Measurements from ENCODE around the gene MRTFB.

GRCh38 chr16:14219983-14220382 is 148.9 kb downstream of the MRTFB start:
- TF ChIP-seq CTCF (IDR thresholded peaks at IDR 0.05) (no peak), POLR2A (IDR thresholded peaks at IDR 0.05) (no peak)

Measured in suprapubic skin (tissue), 3 donors.